GM04504 (cell line): Measurements from ENCODE around the gene GSTA3.
"Not testable (repeated sequence)": the region's sequence is repeated elsewhere in the genome, so short reads cannot be mapped to it uniquely, and the experiment has no call there.

Source experiments
- DNase-seq: peaks from one replicate; pipeline ENCODE4 v3.0.0-alpha.2; 2012; ENCODE audit warnings: low read depth

Gene GSTA3

GRCh38 chr6:52858416-52858815 is 51.1 kb downstream of the GSTA3 start:
- no peak for DNase-seq

GRCh38 chr6:52856137-52856536 is 53.4 kb downstream of the GSTA3 start:
- DNase-seq: not testable (repeated sequence)

- no peak for DNase-seq
Observed at GRCh38 chr6:52849137-52849536, 60.4 kb downstream of the GSTA3 start.
